Effector CD4-positive, alpha-beta T cell (primary cell): ENCODE measurements around the gene ANKS1B.

Experiments
- DNase-seq: peaks from one replicate; pipeline ENCODE4 v3.0.0-alpha.2; 2020

Gene ANKS1B

DNA sequence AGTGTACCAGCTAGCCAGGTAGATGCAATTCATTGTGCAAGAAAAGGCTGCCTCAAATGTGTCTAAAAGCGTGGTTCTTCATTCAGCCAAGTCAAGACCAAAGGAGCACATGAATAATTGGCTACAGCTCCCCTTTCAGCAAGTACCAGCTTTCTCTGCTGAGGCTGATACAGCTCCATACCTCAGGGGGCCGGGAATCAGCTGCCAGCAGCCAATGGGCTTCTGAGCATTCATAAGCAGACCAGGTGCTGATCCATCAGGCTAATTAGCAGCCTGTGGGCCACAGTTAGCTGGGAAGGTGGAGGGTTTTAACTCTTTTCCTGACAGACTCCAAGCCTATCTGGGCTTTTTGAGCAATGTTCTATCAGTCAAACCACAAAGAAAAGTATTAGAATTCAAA is 1075.0 kb downstream of the ANKS1B start:
- no peak for DNase-seq

GRCh38 chr12:98908866-98909265 is 1075.9 kb downstream of the ANKS1B start:
- no peak for DNase-seq

- DNase-seq, result no peak
Observed at GRCh38 chr12:98903875-98904274, 1080.9 kb downstream of the ANKS1B start.

DNA sequence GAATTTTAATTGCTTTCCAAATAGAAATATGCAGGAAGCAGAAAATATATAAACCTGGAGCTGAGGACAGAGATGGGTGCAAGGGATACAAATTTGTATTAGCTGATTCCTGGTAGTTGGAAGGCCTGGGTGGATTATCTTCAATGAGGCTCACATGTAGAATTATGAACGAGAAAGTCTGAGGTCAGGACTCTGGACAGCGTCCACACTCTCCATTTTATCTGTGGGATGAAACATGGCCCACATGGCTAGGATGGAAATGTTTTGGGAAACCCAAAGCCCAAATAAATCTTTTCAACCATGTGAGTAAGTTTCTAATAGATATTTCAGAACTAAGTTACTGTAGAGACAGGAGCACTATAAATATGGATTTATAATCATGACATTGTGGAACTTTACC is 1083.5 kb downstream of the ANKS1B start:
- no peak for DNase-seq

GRCh38 chr12:98896938-98897337 is 1087.8 kb downstream of the ANKS1B start:
- DNase-seq, result no peak

DNA sequence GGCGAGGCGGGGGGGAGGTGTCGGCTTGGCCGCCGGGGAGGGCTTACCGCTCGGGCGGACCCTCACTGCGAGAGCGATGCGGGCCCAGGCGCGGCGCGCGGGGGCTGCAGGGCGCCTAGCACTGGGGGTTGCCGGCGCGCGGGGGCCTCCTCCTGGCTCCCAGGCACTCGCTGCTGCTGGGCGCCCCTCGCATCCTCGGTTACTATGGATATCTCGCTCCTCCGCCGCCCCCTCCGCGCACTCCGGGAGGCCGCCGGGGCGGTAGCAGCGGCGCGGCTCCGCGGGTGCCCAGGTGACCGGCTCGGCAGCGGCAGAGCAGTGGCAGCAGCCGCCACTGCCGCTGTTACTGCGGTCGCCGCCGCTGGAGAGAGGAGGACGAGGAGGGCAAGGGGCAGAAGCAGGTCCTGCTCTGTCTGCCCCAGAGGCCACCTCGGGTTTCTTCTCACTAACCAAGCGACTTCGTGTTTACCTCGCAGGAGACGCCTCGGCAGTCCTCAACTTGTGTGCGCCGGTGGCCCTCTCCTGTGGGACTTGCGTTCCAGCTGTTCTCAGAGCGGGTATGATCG is 1089.6 kb downstream of the ANKS1B start:
- no peak for DNase-seq

DNA sequence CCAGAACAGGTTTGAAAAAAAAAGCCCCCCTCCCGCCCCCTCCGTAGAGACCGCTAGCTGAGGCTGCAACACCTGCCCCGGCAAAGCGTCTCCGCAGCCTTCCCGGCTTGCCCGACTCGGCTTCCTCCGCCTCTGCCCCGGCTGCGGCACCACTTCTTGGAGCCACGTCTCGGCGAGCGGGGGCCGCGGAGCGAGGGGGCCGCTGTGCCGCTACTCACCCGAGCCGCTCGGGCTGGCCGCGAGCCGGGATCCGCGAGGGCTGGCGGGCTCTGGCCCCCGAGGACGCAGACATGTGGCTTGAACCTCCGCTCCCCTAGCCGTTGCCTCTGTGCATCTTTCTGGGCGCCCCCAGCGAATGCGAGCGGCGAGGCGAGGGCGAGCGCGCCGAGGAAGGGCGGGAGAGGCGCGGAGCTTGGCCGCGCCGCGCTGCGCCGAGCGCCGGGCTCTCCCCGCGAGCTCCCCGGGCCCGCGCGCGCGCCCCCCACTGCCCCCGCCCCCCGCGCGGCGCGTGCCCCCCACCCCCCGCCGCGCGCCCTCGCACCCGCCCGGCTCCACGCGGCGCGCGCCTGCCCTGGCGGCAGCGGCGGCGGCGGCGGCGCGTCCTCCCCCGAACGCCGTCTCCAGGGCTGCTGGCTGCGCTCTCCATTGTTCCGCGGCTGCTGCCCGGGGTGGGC is 1090.2 kb downstream of the ANKS1B start:
- no peak for DNase-seq

DNA sequence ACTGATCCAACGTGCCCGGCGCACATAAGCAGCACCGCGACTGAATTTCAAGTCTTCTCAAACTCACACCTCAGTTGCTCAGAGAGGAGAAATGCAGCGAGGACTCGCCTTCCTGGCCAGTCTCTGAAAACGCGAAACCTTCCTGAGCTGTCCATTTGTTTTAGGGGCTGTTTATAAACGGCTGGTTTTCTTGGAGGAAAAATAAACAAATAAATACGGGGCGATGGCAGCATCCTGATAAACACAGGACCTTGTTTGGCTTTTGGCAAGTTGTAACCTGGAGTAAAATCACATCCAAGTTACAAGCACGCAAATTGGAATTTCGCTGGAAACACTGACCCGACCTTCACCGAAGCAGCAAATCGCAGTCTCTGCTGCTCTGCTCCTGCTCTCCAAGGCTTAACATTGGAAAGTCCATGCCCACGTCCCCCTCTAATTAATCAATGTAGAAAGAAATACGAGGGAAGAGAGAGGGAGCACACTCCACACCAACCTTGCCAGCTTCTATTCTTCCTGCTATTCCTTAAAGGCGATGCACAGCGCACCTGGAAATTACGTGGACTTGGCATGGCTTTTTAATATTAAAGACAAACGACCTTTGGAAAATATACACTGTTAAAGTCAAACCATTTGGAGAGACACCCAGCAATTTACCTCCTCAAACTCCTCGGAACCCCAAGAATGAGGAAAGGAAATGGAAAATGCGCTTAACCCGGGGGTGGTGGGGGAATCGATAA is 1090.9 kb downstream of the ANKS1B start:
- DNase-seq, result no peak

- no peak for DNase-seq
Observed at GRCh38 chr12:98893126-98893674, 1091.5 kb downstream of the ANKS1B start.

DNA sequence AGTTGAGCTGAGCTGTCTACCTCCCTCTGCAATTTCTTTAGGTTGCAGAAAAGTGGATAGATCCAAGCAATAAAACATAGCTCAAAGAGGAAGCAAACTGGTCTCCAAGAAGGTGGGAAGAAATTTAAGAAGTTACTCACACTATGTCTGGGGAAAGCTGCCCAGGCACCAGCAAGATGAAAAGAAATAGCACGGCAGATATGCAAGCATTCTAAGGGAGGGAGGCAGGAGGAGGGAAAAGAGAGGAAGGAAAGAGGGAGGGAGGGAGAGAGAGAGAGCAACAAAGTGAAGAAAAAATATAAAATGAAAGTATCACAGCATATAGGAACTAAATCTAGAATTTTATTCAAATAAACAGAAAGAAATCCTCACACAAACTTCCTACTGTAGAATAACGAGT is 1099.0 kb downstream of the ANKS1B start:
- DNase-seq, result no peak

GRCh38 chr12:98883231-98883630 is 1101.5 kb downstream of the ANKS1B start:
- DNase-seq, result no peak

GRCh38 chr12:98882526-98882925 is 1102.2 kb downstream of the ANKS1B start:
- DNase-seq, result no peak

DNA sequence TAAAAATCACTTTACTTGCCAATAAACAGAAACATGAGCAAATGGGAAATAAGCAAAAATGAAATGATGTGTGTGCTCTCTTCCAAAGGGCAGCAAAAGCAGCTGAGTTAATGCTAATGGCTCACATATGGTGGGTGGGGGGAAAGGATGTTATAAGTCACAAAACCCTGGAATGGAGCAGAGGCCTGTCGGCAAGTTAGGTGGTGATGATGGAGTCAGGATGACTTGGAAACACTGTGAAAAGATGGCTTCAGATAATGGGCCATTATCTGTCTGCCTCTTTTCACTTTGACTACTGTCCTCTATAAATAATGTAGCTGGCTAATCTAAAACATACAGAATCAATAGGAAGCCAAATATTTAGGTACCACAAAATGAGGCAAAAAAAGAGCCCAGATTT is 1111.0 kb downstream of the ANKS1B start:
- DNase-seq, result no peak

GRCh38 chr12:98870504-98870903 is 1114.2 kb downstream of the ANKS1B start:
- no peak for DNase-seq

- no peak for DNase-seq
Observed at GRCh38 chr12:98869886-98870503, 1114.7 kb downstream of the ANKS1B start.

GRCh38 chr12:98868538-98868937 is 1116.2 kb downstream of the ANKS1B start:
- DNase-seq, result no peak

DNA sequence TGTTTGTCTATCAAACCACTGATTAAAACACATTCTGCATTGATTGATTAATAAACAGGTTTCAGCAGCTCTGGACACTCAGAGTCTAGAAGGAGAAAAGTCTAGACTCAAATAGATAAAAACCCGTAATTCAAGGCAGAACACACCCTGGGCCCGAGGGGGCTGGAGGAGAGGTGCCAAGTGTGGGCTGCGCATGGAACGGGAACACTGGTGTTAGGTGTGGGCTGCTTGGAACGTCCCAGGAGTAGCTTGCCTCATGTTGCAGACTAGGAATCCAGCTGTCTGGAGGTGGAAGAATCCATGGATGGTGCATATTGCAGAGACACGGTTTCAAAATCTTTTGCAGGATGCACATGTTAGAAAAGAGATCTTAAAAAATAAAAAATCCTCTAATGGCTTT is 1116.7 kb downstream of the ANKS1B start:
- no peak for DNase-seq

DNA sequence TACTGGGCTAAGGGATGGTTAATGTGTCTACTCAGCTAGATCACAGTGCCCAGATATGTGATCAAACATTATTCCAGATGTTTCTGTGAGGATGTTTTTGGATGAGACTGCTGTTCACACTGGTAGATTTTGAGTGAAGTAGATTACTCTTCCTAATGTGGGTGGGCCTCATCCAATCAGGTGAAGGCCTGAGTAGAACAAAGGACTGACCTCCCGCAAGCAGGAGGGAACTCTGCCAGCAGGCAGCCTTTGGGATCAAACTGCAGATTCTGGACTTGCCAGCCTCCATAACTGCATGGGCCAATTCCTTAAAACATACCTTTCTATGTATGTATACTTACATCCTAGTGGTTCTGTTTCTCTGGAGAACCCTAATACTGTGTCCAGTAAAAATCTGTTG is 1120.4 kb downstream of the ANKS1B start:
- DNase-seq, result no peak

GRCh38 chr12:98863167-98863566 is 1121.6 kb downstream of the ANKS1B start:
- no peak for DNase-seq

- no peak for DNase-seq
Observed at GRCh38 chr12:98861251-98861650, 1123.5 kb downstream of the ANKS1B start.

DNA sequence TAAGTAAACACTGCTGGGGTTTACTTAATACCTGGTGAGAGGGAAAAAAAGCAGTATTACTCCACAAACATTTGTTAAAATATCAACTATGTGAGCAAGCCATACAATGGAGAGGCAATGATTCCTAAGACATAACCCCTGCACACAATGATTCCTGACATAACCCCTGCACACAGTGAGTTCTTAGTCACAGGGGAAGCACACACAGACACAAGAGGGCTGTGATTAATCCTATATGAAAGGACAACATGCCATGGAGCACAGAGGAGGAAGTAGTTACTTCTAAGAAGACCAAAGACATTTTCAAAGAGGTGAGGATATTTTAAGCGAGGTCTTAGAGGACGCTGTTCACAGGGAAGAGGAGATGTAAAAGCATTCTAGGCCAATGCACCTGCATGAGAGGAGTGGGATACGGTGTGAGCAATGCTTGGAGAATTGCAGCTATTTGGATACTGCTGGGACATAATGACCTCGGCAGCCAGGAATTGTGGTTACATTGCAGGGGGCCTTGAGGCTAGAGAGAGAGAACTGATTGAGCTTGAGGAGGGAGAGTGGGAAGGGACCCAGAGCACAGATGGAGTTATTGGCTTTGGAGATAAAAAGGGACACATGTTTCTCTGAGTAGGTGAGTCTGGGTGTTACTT is 1127.7 kb downstream of the ANKS1B start:
- DNase-seq, result no peak

DNA sequence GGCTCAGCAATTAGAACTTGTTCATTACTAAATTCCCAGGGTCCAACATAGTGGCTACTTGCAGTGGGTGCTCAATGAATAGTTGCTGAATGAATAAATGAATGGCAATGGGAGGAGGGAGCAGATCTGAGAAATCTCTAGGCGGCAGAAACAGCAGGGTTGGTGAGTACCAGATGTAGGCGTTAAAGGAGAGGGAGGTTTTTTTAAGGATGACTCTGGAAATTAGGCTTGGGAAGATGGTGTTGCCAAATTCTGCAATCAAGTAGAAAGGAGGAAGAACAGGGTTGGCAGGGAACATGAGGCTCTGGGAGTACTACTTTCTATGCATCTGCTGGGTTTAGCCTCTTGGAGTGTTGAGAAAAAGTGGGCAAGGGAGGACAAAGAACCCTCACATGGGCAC is 1132.6 kb downstream of the ANKS1B start:
- DNase-seq, result no peak

DNA sequence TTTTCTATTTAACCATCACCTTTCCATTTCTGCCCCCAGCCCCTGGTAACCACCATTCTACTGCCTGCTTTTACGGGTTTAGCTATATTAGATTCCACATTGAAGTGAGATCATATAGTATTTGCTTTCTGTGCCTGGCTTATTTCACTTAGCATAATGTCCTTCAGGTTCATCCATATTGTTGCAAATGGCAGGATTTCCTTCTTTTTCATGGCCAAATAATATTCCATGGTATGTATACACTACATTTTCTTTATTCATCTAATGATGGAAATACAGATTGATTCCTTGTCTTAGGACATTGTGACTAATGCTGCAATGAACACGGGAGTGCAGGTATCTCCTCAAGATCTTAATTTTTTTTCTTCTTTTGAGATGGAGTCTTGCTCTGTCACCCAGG is 1137.5 kb downstream of the ANKS1B start:
- DNase-seq, result no peak
